IPS DF 6.9 (cell line): ENCODE data around the gene CFAP65.

Source experiments
- DNase-seq: peaks from one replicate; pipeline ENCODE4 v3.0.0-alpha.2; 2013; ENCODE audit warnings: low read depth, low spot score
- H3K27ac ChIP-seq: one replicate; pipeline ENCODE4 v1.5.1; 2013; ENCODE audit warnings: low read length, control low read depth
- H3K27me3 ChIP-seq: 2 replicates; pipeline ENCODE4 v1.6.1; 2013; ENCODE audit warnings: mild to moderate bottlenecking, low read length; ENCODE audit not compliant: control insufficient read depth, insufficient read depth
- H3K36me3 ChIP-seq: 2 replicates; pipeline ENCODE4 v1.6.1; 2013; ENCODE audit warnings: low read length; ENCODE audit not compliant: control insufficient read depth, insufficient read depth
- H3K4me1 ChIP-seq: 2 replicates; pipeline ENCODE4 v1.6.1; 2013; ENCODE audit warnings: low read length; ENCODE audit not compliant: control insufficient read depth, insufficient read depth
- H3K4me3 ChIP-seq: 2 replicates; pipeline ENCODE4 v1.5.1; 2013; ENCODE audit warnings: mild to moderate bottlenecking, low read length
- H3K9me3 ChIP-seq: 2 replicates; pipeline ENCODE4 v1.6.1; 2013; ENCODE audit warnings: low read length, inconsistent platforms; ENCODE audit not compliant: control insufficient read depth, insufficient read depth
- WGBS: extraction: QIAGEN DNeasy Blood & Tissue Kit; methylation state at CpG from one replicate; pipeline ENCODE4 v1.1.7; 2013; ENCODE audit warnings: mixed read lengths, missing lambda C conversion rate; ENCODE audit not compliant: insufficient read length, insufficient coverage; 5-methylcytosine and 5-hydroxymethylcytosine counted together

CFAP65 gene

GRCh38 chr2:219021591-219021990 lies 19.7 kb downstream of the CFAP65 start:
- no peak overlapping the region for H3K4me3 ChIP-seq
- no CpG with 5 or more reads among the region's 9 CpGs for WGBS

GRCh38 chr2:219020604-219021365 lies 20.5 kb downstream of the CFAP65 start:
- no peaks in the 10 kb centered on the region; the same call in 1 of the 2 replicates for H3K9me3 ChIP-seq
- no peak for DNase-seq
- WGBS = no CpG with 5 or more reads among the region's 11 CpGs
- no peaks in the 10 kb centered on the region for H3K27me3 ChIP-seq
- H3K4me1 ChIP-seq = no peaks in the 10 kb centered on the region
- no peak overlapping the region for H3K27ac ChIP-seq
- no peak overlapping the region for H3K4me3 ChIP-seq
- H3K36me3 ChIP-seq = no peaks in the 10 kb centered on the region

More at GRCh38 chr2:219021591-219021990, 19.7 kb downstream of the CFAP65 start:
- Histone ChIP-seq H3K27me3 (no peaks in the 10 kb centered on the region), H3K4me1 (no peaks in the 10 kb centered on the region), H3K27ac (no peak overlapping the region), H3K9me3 (no peaks in the 10 kb centered on the region; the same call in 1 of the 2 replicates), H3K36me3 (no peaks in the 10 kb centered on the region)
- no peak for DNase-seq

DNA sequence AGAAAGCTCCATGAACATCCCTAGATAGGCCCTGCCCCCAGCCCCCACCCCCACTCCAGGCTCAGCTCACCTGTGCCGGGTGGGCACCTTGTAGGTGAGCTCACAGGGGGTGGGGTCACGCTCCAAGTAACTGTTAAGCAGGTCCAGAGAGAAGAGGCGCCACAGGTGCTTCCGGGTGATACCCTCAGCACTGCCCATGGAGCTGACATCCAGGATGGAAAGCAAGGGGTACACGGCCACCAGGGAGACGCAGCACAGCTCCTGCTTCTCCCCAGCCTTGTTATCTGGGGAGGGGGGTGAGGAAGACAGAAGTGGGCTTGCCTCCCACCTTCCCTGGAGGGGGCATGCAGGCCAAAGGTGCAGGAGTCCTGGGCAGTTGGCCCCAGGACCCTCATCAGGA lies 21.9 kb downstream of the CFAP65 start:
- H3K27me3 ChIP-seq = no peaks in the 10 kb centered on the region
- no CpG with 5 or more reads among the region's 6 CpGs for WGBS

GRCh38 chr2:219018726-219019125 lies 22.6 kb downstream of the CFAP65 start:
- WGBS = no CpG with 5 or more reads among the region's 10 CpGs
- Histone ChIP-seq H3K9me3 (no peaks in the 10 kb centered on the region; the same call in 1 of the 2 replicates), H3K4me1 (no peaks in the 10 kb centered on the region), H3K27ac (no peak overlapping the region), H3K36me3 (no peaks in the 10 kb centered on the region), H3K27me3 (no peaks in the 10 kb centered on the region), H3K4me3 (no peak overlapping the region)
- DNase-seq = no peak

More for the DNA sequence above, 21.9 kb downstream of the CFAP65 start:
- Histone ChIP-seq H3K4me1 (no peaks in the 10 kb centered on the region), H3K27ac (no peak overlapping the region), H3K4me3 (no peak overlapping the region), H3K9me3 (no peaks in the 10 kb centered on the region; the same call in 1 of the 2 replicates), H3K36me3 (no peaks in the 10 kb centered on the region)
- DNase-seq = no peak

DNA sequence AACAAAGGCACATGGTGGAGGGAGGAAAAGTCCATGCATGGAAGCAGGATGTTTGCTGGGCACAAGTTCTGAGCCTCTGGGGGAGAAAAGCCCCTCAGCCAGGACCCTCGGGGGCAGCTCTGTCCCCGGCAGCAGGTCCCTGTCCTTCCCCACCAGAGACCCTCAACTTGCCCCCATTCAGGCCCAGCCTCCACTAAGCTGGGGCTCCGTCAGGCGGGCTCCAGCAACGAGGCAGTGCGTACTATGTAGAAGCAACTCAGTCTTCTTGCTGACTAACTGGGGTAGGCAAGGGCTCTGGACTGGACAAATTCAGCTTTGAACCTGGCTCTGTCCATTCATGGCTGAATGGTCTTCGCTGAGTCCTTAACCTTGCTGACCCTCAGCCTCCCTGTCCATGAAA lies 23.0 kb downstream of the CFAP65 start:
- Histone ChIP-seq H3K27ac (no peak overlapping the region), H3K4me1 (no peaks in the 10 kb centered on the region), H3K9me3 (no peaks in the 10 kb centered on the region; the same call in 1 of the 2 replicates), H3K36me3 (no peaks in the 10 kb centered on the region), H3K27me3 (no peaks in the 10 kb centered on the region), H3K4me3 (no peak overlapping the region)
- WGBS = no CpG with 5 or more reads among the region's 7 CpGs
- no peak for DNase-seq

DNA sequence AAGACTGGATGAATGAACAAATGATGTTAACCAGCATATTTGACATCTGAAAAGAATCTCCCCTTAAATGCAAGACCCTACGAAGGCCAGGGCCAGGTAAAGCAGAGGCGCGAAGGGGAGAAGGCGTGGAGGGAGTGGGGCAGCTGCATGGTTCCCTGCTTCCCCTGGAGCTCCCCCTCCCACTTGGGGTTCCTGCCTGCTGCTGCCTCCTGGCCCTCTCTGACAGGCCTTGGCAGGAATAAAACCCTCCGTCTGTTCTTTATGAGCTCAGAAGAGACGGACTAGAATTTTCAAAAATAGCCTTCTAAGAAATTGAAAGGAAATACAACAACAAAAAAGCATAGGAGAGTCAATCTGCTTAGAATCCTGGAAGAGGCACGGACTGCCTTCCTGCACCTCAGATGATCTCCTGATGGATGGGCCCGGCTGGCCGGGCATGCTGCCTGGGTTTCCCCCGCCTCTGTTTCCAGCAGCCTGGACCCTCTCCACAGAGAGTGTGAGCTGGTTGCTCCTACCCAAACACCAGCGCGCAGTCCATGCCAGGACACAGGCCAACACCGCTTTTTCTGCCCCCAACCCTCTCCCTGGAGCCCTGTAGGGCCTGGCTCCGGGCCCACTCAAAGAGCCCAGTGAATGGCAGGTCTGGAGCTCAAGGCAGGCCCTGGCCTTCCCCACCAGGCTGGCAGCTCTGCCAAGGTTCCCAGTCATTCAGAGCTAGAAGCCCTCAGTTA lies 23.9 kb downstream of the CFAP65 start:
- DNase-seq = no peak
- Histone ChIP-seq H3K27me3 (no peaks in the 10 kb centered on the region), H3K4me1 (no peaks in the 10 kb centered on the region), H3K4me3 (no peak overlapping the region), H3K36me3 (no peaks in the 10 kb centered on the region), H3K27ac (no peak overlapping the region), H3K9me3 (no peaks in the 10 kb centered on the region; the same call in 1 of the 2 replicates)
- no CpG with 5 or more reads among the region's 14 CpGs for WGBS

GRCh38 chr2:219016721-219017120 lies 24.6 kb downstream of the CFAP65 start:
- no CpG with 5 or more reads among the region's 11 CpGs for WGBS
- Histone ChIP-seq H3K4me3 (no peak overlapping the region), H3K9me3 (no peaks in the 10 kb centered on the region), H3K36me3 (no peaks in the 10 kb centered on the region), H3K27ac (no peak overlapping the region), H3K4me1 (no peaks in the 10 kb centered on the region), H3K27me3 (no peaks in the 10 kb centered on the region)
- DNase-seq = no peak

DNA sequence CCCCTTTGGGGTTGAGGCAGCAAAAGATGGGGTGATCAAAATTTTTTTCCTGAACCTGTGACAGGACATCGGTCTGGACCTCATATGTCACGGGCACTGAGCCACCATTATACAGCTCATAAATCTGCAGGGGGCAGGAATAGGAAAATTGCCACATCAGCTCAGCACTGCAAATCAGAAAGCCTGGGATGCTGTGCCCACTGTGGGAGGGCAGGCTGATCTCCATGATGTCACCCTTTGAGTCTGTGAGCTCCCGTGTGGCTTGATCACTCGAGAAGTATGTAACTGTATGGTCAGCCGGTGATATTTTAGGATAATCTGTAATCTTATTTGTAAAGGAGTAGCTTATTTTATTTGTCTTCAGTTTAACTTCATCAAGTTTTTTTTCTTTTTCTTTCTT lies 30.4 kb downstream of the CFAP65 start:
- Histone ChIP-seq H3K27ac (no peak overlapping the region), H3K4me3 (no peak overlapping the region), H3K9me3 (no peaks in the 10 kb centered on the region), H3K27me3 (0 out of 2 replicates have a peak, but pooled peaks cover 2% of the 10 kb centered on the region), H3K4me1 (no peaks in the 10 kb centered on the region), H3K36me3 (no peaks in the 10 kb centered on the region)
- no CpG with 5 or more reads among the region's 5 CpGs for WGBS
- no peak for DNase-seq

DNA sequence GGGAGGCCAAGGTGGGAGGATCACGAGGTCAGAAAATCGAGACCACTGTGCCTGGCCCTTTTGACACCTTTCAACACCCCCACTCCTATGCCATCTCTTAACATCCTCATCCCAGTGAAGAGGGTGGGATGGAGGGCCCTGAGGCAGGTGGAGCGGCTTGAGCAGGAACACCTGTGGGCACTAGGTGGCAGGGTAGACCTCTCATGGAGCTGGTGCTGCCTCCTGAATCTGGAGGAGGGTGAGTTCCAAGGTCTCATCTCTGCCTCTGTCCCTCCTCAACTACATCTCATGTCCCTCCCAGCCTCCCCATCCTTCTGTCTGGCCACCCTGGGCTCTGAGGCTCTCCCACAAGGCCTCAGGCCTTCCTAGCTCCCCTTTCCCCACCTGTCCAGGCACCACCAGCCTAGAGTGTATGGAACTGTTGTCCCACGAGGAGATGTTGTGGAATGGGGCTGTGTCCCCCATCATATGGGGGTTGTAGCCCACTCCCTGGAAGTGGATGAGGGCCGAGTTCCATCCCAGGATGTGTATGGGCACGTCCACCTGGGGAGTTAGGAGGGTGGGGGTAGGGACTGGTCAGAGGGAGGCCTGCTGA lies 31.1 kb downstream of the CFAP65 start:
- WGBS = no CpG with 5 or more reads among the region's 6 CpGs
- Histone ChIP-seq H3K9me3 (no peaks in the 10 kb centered on the region), H3K36me3 (no peaks in the 10 kb centered on the region), H3K27me3 (peaks cover 4% of the 10 kb centered on the region; the same call in 1 of the 2 replicates), H3K4me1 (no peaks in the 10 kb centered on the region), H3K4me3 (no peak overlapping the region), H3K27ac (no peak overlapping the region)
- no peak for DNase-seq

DNA sequence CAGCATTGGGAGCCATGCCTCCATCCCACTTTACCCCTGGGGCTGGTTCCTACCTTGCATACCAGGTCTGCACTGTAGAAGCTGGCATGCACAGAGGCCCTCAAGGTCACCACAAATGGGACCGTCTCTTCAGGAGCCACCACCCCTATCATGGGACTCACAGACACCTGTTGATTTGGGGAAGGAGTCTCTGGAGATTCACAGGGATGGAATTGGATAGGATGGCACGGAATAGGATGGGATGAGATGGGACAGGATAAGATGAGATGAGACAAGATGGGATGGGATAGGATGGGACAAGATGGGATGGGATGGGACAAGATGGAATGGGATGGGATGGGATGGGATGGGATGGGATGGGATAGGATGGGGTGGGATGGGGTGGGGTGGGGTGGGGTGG lies 32.0 kb downstream of the CFAP65 start:
- H3K27ac ChIP-seq = no peak overlapping the region
- H3K27me3 ChIP-seq = peaks cover 7% of the 10 kb centered on the region
- H3K9me3 ChIP-seq = no peaks in the 10 kb centered on the region
- no CpG with 5 or more reads among the region's 2 CpGs for WGBS
- no peaks in the 10 kb centered on the region for H3K36me3 ChIP-seq
- DNase-seq = no peak
- no peak overlapping the region for H3K4me3 ChIP-seq
- H3K4me1 ChIP-seq = no peaks in the 10 kb centered on the region
